CD14-positive monocyte (primary cell): ENCODE measurements around the gene PUS7. TPM values are rescaled to one million over a fixed set of nuclear protein-coding genes. Genes with fewer than 3 reads are reported as not detected.
A peak's percentile ranks its signal among the peaks of the same experiment; 100 is the strongest.

Experiments
- DNase-seq, 3 donors: peaks; one replicate each; pipeline ENCODE4 v3.0.0-alpha.2; 2011 to 2022
- H2AFZ ChIP-seq: 2 replicates; pipeline ENCODE4 v1.6.0; 2012; ENCODE audit warnings: mild to moderate bottlenecking, low read depth, low read length, inconsistent platforms; ENCODE audit not compliant: insufficient read depth, poor library complexity, severe bottlenecking
- H3K27ac ChIP-seq, 2 donors: 1 replicate in 1 of 2; 2 replicates in 1 of 2; pipeline ENCODE4 v1.5.1; 2012 to 2013; ENCODE audit warnings: low read length in 2 of 2, control low read depth in 1 of 2, inconsistent platforms in 1 of 2, low read depth in 1 of 2, mild to moderate bottlenecking in 1 of 2
- H3K27me3 ChIP-seq, 2 donors: one replicate each; pipeline versions ENCODE4 v1.6.0 to v1.6.1; 2011 to 2013; ENCODE audit warnings: low read length in 2 of 2; ENCODE audit not compliant: control insufficient read depth in 2 of 2, insufficient read depth in 2 of 2
- H3K36me3 ChIP-seq, 2 donors: replicated peaks in 1 of 2; 1 replicate in 1 of 2; 2 replicates in 1 of 2; pipeline versions ENCODE4 v1.5.1 to v1.6.1; 2012 to 2013; ENCODE audit warnings: low read length in 2 of 2, control low read depth in 1 of 2, inconsistent platforms in 1 of 2, mild to moderate bottlenecking in 1 of 2; ENCODE audit not compliant: insufficient read depth in 2 of 2, control insufficient read depth in 1 of 2
- H3K4me1 ChIP-seq, 2 donors: 1 replicate in 1 of 2; 2 replicates in 1 of 2; pipeline versions ENCODE4 v1.5.1 to v1.6.1; 2012 to 2013; ENCODE audit warnings: low read length in 2 of 2, control low read depth in 1 of 2, inconsistent platforms in 1 of 2, mild to moderate bottlenecking in 1 of 2, moderate library complexity in 1 of 2; ENCODE audit not compliant: insufficient read depth in 2 of 2, control insufficient read depth in 1 of 2
- H3K4me2 ChIP-seq: replicated peaks from 2 replicates; pipeline ENCODE3; 2012; ENCODE audit warnings: low read length, moderate library complexity, mild to moderate bottlenecking; ENCODE audit not compliant: poor library complexity, severe bottlenecking; ENCODE audit errors: extremely low read depth
- H3K4me3 ChIP-seq, 3 experiments: fragments of 200-600 bp in 1 of 3; sonication (generic) in 1 of 3; replicated peaks in 1 of 3; 1 replicate in 2 of 3; 2 replicates in 1 of 3; pipeline ENCODE4 v1.5.1; 2011 to 2013; ENCODE audit warnings: low read length in 3 of 3, mild to moderate bottlenecking in 3 of 3, control low read depth in 2 of 3, low read depth in 2 of 3, inconsistent platforms in 1 of 3, moderate library complexity in 1 of 3
- H3K79me2 ChIP-seq: 2 replicates; pipeline ENCODE4 v1.6.0; 2012; ENCODE audit warnings: mild to moderate bottlenecking, control low read depth, inconsistent platforms, low read length, moderate library complexity; ENCODE audit not compliant: insufficient read depth
- H3K9ac ChIP-seq: 2 replicates; pipeline ENCODE4 v1.6.0; 2017; ENCODE audit warnings: low read length, mild to moderate bottlenecking; ENCODE audit not compliant: insufficient read depth, poor library complexity, severe bottlenecking
- H3K9me3 ChIP-seq, 2 donors: replicated peaks in 1 of 2; 1 replicate in 1 of 2; 2 replicates in 1 of 2; pipeline versions ENCODE4 v1.5.1 to v1.6.1; 2012 to 2013; ENCODE audit warnings: low read length in 2 of 2, control low read depth in 1 of 2; ENCODE audit not compliant: control insufficient read depth in 1 of 2, insufficient read depth in 1 of 2
- H4K20me1 ChIP-seq: 2 replicates; pipeline ENCODE4 v1.6.0; 2012; ENCODE audit warnings: mild to moderate bottlenecking, low read length, control low read depth, moderate library complexity; ENCODE audit not compliant: insufficient read depth
- H3K27ac Mint-ChIP-seq, 7 donors: one replicate each; pipeline ENCODE4 v1.8.0; 2020; ENCODE audit warnings: mild to moderate bottlenecking in 7 of 7, mixed read lengths in 7 of 7, moderate library complexity in 6 of 7, inconsistent platforms in 2 of 7
- H3K27me3 Mint-ChIP-seq, 3 donors: one replicate each; pipeline ENCODE4 v1.8.0; 2021 to 2022; ENCODE audit warnings: low read depth in 3 of 3, mild to moderate bottlenecking in 3 of 3, mixed read lengths in 3 of 3, moderate library complexity in 3 of 3, inconsistent platforms in 1 of 3
- H3K36me3 Mint-ChIP-seq, 2 donors: one replicate each; pipeline ENCODE4 v1.8.0; 2020; ENCODE audit warnings: mixed read lengths in 2 of 2, inconsistent platforms in 1 of 2, mild to moderate bottlenecking in 1 of 2
- H3K4me1 Mint-ChIP-seq: one replicate; pipeline ENCODE4 v1.8.0; 2020; ENCODE audit warnings: mild to moderate bottlenecking, mixed read lengths
- H3K4me3 Mint-ChIP-seq, 2 donors: one replicate each; pipeline ENCODE4 v1.8.0; 2020; ENCODE audit warnings: mild to moderate bottlenecking in 2 of 2, mixed read lengths in 2 of 2, moderate library complexity in 1 of 2
- H3K9me3 Mint-ChIP-seq, 7 donors: one replicate each; pipeline ENCODE4 v1.8.0; 2020 to 2022; ENCODE audit warnings: mixed read lengths in 7 of 7, mild to moderate bottlenecking in 6 of 7, moderate library complexity in 6 of 7, inconsistent platforms in 2 of 7
- CTCF ChIP-seq: fragments of 200-600 bp; IDR thresholded peaks from one replicate; pipeline ENCODE4 v1.8.0; 2022; ENCODE audit warnings: antibody characterized with exemption, mild to moderate bottlenecking
- WGBS: methylation state at CpG from one replicate; pipeline ENCODE4 v1.1.5; 2013; ENCODE audit warnings: missing lambda C conversion rate; ENCODE audit not compliant: insufficient coverage; 5-methylcytosine and 5-hydroxymethylcytosine counted together
- intact Hi-C, 2 donors: fragments of 100-400 bp; cut with micrococcal nuclease; formaldehyde crosslinking; loops; one replicate each; pipeline versions ENCODE4 v1.15.0 to v1.15.1; 2023
- polyA minus RNA-seq: library from RNA; depleted of rRNA, polyadenylated mRNA; stranded (reverse); fragments of >200 nt; gene quantifications from 2 replicates; pipeline ENCODE4 v1.2.3, GENCODE V29; 2012
- polyA plus RNA-seq, 3 donors: library from polyadenylated mRNA; depleted of rRNA in 1 of 3; unstranded in 2 of 3; stranded (reverse) in 1 of 3; fragments of 300-500 nt in 2 of 3; fragments of >200 nt in 1 of 3; fragmentation: Illumina TruSeq in 2 of 3; gene quantifications; 1 replicate in 2 of 3; 2 replicates in 1 of 3; pipeline ENCODE4 v1.2.3, GENCODE V29; 2012 to 2021
- total RNA-seq, 12 experiments: library from RNA in 1 of 12; stranded (reverse) in 1 of 12; fragments of 120-200 nt in 1 of 12; gene quantifications; one replicate each; pipeline ENCODE4 v1.2.4 and lab custom pipeline; 2013 to 2026; ENCODE audit warnings: mixed read lengths in 6 of 12, inconsistent platforms in 1 of 12

PUS7 gene
- 3.6 TPM for total RNA-seq (2013)
- polyA plus RNA-seq = 1 to 10 TPM; 1.3 to 1.8 (median 1.6) TPM
- 1.1 and 1.8 TPM in 2 replicates for polyA minus RNA-seq
- 2.3 to 10.4 (median 4.7) reads per million in 11 experiments for total RNA-seq (lab: John Stamatoyannopoulos, UW)

GRCh38 chr7:105521717-105522463 is at the start of gene PUS7:
Gene PUS7, minus strand, starts transcription at chr7:105522271. Its CDS starts 13,759 bp downstream, at chr7:105508512.
- DNase-seq = peak; percentile 75 to 79 (median 75)
- peak within 1 kb of the TSS; percentile 24 to 86 (median 76) for H3K27ac Mint-ChIP-seq
- H3K4me3 Mint-ChIP-seq = peak within 1 kb of the TSS; percentile 93 to 97
- H3K27ac ChIP-seq = peak within 1 kb of the TSS in 1 of 2 donors; percentile 38
- no peaks in the 10 kb centered on the region for H4K20me1 ChIP-seq
- TF ChIP-seq CTCF = no peak
- no peaks in the 10 kb centered on the region for H3K9me3 Mint-ChIP-seq
- H2AFZ ChIP-seq = peak within 1 kb of the TSS; percentile 78
- peaks cover 21% of the 10 kb centered on the region for H3K4me1 Mint-ChIP-seq
- H3K4me3 ChIP-seq = peak within 1 kb of the TSS; percentile 45 to 73 (median 67)
- intact Hi-C loops = no loop called here
- peaks cover 22 to 27% of the 10 kb centered on the region in 2 donors for H3K4me1 ChIP-seq
- no peaks in the 10 kb centered on the region for H3K36me3 ChIP-seq
- peak within 1 kb of the TSS; percentile 78 for H3K4me2 ChIP-seq
- peak within 1 kb of the TSS; percentile 65 for H3K9ac ChIP-seq
- H3K27me3 Mint-ChIP-seq = peaks cover 2 to 7% (median 3%) of the 10 kb centered on the region in 3 donors
- WGBS = under 1% methylated on average over 95 of the region's 96 CpGs
- no peaks in the 10 kb centered on the region for H3K9me3 ChIP-seq
- no peaks in the 10 kb centered on the region for H3K79me2 ChIP-seq
- H3K36me3 Mint-ChIP-seq = peaks cover 0 to 3% of the 10 kb centered on the region in 2 donors
- H3K27me3 ChIP-seq = no peaks in the 10 kb centered on the region

DNA sequence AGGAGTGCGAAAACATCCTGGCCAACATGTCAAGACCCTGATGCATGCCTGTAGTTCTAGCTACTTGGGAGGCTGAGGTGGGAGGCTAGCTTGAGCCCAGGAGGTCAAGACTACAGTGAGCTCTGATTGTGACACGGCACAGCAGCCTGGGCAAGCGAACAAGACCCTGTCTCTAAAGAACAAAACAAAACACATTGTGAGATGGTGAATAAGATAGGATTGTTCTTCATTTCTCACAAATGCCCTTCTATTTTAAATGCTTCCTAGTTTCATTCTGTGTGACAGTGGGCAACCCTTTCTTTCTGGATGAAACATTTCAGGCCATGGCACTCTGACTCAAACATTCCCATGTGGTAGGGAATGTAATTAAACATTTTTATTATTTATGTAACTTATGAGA is 45.8 kb upstream of the PUS7 start:
- Histone ChIP-seq H4K20me1 (no peaks in the 10 kb centered on the region), H3K4me3 (no peak overlapping the region), H3K9ac (no peak overlapping the region), H3K4me1 (no peaks in the 10 kb centered on the region), H2AFZ (no peak overlapping the region), H3K27ac (no peak overlapping the region), H3K4me2 (no peak overlapping the region), H3K9me3 (no peaks in the 10 kb centered on the region), H3K36me3 (peaks cover 60 to 68% of the 10 kb centered on the region in 2 donors), H3K27me3 (no peaks in the 10 kb centered on the region), H3K79me2 (no peaks in the 10 kb centered on the region)
- no peak overlapping the region for H3K4me3 Mint-ChIP-seq
- WGBS = 86% methylated on average over 1 of the region's 3 CpGs
- H3K27me3 Mint-ChIP-seq = no peaks in the 10 kb centered on the region
- no peaks in the 10 kb centered on the region for H3K9me3 Mint-ChIP-seq
- DNase-seq = no peak
- intact Hi-C loops = no loop called here
- H3K27ac Mint-ChIP-seq = no peak overlapping the region
- H3K36me3 Mint-ChIP-seq = peaks cover 50 to 69% of the 10 kb centered on the region in 2 donors
- no peaks in the 10 kb centered on the region for H3K4me1 Mint-ChIP-seq
- TF ChIP-seq CTCF = no peak
